ENCODE data around the gene RBKS.

RBKS gene

GRCh38 chr2:27828305-27828704, 61.9 kb downstream of the RBKS start:
- DNase-seq, result no peak

DNA sequence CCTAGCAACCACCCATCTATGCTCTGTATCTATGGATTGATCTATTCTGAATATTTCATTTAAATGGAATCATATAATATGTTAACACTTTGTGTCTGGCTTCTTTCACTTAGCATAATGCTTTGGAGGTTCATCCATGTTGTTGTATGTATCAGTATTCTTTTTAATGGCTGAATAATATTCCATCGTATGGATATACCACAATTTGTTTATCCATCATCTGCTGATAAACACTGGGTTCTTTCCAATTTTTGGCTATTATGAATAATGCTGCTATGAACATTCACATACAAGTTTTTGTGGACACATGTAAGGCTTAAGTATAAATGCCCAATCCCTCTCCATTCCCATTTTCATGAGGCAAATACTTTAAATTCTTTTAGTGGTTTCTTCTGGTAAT, 65.8 kb downstream of the RBKS start:
- DNase-seq, result no peak

- DNase-seq, result no peak
These were observed 66.6 kb downstream of the RBKS start for GRCh38 chr2:27823569-27823968.

DNA sequence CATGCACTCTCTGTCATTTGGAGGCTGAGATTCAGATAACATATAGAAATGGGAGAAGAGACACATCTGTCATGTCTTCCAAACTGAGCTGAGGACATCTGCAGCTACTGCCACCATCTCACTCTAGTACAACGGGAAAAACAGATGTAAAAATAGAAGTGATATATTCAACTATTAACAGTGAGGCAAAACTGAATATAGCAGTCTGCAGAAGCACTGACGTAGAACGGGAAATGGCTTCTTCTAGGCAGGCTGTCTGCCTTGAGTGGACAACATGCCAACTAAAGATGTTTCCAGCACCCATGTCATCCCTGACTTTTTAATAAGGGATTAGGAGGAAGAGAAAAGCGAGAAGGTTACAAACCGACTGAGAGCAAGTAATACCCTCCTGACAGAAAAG, 67.1 kb downstream of the RBKS start:
- no peak for DNase-seq

DNA sequence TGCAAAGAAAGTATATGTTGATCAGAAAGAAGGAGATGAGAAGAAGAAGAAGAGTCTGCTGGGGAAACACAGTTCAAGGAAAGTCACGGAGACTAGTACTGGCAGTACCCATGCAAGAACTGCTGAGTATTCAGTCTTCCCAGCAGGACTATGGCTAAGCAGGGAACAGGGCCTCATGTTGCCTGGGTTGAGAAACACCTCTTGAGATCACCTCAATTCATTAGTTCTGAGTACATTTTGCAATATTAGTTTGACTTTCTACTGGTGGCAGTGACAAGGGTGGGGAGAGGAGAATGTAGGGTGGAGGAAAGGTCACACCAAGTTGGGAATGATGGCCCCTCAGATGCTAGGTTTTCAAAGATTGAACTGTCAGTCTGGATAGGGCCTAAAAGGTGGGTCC, 68.1 kb downstream of the RBKS start:
- no peak for DNase-seq

DNA sequence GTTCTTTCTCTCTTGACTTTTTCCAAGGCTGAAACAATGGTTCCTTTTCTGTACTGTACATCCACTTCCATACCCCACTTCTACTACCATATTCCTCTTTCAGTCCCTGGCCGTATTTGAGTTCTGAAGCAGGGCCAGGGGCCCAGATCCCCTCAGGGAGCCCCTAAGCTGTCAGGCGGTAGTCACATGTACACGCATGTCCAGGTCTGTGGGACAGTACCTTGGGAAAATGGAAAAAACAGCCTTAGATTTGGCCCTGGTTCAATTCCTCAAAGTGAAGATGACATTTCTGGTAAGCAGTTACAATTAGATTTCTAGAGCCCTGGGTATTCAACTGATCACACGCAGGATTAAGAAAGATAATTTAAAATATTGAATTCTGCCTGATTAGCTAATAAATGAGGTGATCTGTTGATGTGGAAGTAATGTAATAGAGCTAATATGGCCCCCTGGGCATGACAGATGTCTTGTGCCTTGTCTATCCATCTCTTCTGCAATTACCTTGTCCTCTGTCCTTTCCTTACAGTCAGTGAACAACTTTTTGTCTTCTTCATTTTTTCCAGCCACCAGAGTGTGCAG, 74.2 kb downstream of the RBKS start:
- DNase-seq, result no peak

DNA sequence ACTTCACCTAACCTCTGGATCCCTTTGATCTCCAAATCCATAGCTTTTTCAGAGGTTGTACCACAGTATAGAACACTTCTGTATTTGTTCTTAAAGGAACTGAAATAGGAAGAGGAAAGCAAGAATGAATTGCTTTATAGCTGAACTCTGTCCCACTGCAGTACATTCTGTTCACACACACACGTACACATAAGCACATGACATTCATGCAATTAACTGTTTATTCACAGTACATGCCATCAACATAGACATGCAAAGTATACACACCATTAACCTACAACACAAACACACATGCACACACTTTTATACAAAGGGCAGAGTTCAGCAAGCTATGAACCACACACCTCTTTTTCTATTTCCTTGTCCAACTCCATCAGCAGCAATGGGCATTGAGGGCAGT, 75.4 kb downstream of the RBKS start:
- DNase-seq, result no peak

GRCh38 chr2:27811768-27812167, 78.4 kb downstream of the RBKS start:
- DNase-seq, result no peak

DNA sequence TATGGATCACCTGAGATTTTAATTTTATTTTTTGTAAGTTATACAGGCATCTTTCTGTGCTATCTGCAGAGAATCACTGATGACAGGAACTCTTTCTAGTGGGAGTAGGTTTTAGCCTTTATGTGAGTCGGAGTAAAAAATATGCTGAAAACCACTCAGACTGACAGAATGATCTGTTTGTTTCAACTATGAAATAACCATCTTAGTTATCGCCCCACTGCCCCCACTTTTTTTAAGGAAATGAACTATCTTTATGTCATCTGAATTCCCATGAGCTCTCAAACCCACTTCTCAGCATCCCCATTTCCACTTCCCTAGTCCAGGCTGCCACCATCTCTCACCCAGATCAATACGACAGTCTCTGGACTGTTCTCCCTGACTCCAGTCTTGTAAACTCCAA, 79.7 kb downstream of the RBKS start:
- DNase-seq, result no peak

GRCh38 chr2:27809761-27810241, 80.4 kb downstream of the RBKS start:
- DNase-seq, result no peak

- no peak for DNase-seq
These were observed 81.2 kb downstream of the RBKS start for GRCh38 chr2:27808984-27809383.

DNA sequence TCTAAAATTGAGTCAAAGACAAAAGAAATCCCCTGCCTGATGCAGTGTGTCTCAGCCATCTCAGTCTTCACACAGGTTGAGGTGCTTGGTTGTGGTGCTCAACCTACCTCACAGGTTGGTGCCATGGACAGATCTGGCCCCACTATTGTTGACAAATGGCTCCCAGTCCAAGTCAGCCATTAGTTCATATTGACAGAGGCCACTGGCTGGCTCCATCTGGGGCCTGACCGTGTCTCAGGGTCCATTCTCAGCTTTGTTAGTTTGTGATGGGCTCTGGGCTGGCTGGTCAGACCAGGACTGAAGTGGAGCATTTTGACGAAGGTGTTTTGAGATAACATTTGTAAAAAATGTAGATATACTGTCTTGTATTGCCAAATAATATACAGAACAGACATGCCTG, 81.8 kb downstream of the RBKS start:
- DNase-seq, result no peak

DNA sequence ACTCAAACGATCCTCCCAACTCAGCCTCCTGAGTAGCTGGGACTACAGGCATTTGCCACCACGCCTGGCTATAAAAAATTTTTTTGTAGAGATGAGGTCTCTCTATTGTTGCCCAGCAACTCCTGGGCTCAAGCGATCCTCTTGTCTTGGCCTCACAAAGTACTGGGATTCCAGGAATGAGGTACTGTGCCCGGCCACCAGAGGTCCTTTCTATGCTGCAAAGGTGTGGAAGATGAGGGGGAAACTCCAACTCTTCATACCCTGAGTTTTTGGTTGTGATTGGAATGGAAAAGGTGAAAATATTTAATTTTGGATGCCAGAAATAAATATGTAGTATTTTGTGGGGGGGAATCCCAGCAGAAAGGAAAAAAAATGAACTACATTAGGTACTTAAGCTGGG, 82.7 kb downstream of the RBKS start:
- DNase-seq, result peak in 1 of 2 donors; percentile 5

GRCh38 chr2:27806311-27807059, 83.7 kb downstream of the RBKS start:
- no peak for DNase-seq

DNA sequence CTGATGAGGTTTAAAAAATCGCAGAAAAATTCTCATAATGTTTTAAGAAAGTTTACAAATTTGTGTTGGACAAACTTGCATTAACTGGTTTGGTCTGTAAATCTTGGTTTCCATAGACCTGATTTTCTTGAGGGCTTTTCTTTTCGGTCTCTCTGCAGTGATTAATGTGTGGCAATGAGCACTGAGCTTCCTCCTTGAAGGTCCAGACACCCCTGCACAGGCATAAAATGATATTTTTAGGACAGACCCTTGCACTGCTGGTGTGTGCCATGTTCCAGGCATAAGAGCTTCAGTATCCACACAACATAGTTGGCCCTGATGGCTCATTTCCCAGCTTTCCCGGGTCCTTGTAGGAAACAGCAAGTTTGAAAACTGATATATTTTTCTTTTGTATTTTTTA, 85.0 kb downstream of the RBKS start:
- DNase-seq, result no peak

DNA sequence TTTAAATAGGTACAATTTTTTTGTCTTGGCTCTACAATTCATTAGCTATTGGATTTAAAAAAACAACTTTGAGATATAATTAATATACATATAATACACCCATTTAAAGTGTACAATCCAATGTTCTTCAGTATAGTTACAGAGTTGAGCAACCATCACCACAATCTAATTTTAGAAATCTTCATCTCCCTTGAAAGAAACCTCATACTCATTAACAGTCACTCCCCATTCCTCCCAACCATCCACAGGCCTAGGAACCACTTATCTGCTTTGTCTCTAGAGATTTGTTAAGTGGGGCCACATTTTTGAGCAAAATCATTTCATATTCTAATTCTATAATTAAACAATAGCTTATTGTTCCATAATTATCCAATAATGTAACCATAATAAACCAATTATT, 86.0 kb downstream of the RBKS start:
- no peak for DNase-seq

- DNase-seq, result no peak
These were observed 87.1 kb downstream of the RBKS start for GRCh38 chr2:27803046-27803445.

DNA sequence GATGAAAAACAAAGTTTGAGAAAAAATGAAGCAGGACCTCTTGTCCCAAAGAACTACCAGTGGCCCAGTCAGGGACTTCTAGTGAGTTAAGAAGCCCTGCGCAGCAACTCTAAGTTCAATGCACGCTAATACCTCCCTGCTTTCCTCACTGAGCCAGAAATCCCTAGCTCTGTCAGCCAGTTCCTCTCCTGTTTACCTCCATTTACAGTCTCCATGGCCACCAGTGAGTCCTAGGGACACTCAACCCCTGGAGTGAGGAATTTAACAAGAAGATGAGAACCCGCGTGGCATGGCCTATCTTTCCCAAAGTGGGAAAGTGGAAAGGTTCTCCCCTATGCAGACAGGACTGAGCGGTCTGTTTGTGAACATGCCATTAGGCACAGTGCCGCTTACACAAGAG, 87.6 kb downstream of the RBKS start:
- DNase-seq, result no peak

DNA sequence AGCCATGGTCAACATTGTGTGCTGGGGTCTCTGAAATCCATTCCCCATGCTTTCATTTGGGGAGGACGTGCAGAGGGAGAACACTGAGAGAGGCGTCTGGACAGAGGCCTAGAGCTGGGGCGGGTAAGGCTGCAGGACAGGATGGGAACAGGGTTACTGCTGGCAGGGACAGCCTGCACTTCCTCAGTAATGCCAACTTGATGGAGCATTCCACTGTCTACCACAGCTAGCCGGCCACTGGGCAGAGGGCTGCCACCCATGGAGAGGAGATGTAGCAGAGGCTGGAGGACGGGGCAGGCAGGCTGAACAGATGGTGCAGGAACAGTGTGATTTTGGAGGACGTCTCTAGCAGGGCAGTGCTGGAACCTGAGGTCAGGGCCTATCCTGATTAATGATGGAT, 89.3 kb downstream of the RBKS start:
- DNase-seq, result no peak

DNA sequence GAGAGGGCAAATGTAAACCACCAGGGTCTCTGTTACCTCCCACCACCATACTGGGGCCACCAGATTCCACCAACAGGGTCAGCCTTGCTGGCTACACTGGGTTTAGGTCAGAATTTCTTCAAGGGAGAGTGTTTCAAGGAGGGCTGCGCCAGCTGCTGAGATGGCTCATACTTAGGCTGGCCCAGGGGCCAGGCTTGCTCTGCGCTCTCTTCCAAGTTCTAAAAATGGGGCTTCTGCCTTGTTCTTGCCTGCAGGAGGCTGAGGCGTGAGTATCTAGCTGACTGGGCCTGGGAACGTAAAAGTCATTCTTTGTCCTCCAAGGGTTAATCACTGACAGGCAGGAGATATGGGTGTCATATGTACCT, 90.6 kb downstream of the RBKS start:
- DNase-seq, result no peak

GRCh38 chr2:27798948-27799645, 91.1 kb downstream of the RBKS start:
- DNase-seq, result no peak

DNA sequence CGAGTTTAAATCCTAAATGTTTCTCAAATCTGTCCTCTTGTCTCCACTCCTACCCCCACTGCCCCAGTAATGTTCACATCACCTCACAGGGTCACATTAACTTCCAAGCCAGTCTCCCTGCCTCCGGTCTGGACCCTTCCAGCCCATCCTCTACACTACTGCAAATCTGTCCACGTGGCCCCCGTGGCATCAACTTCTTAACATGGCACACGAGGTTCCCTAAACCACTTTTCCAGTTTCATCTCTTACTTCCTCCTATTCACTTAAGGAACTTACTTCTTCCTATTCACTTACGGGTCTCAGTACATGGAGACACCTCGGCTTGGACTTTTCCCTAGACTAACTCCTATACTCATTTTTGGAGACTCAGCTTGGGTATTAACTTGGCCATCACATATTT, 91.7 kb downstream of the RBKS start:
- no peak for DNase-seq

- no peak for DNase-seq
These were observed 92.3 kb downstream of the RBKS start for GRCh38 chr2:27797841-27798240.

Data from activated CD4-positive, alpha-beta T cell treated with anti-CD3 and anti-CD28 coated beads for 4 hours (primary cell).